Ovary (tissue), 9 donors: ENCODE data around the gene LANCL2. TPM values are rescaled to one million over a fixed set of nuclear protein-coding genes. Genes with fewer than 3 reads are reported as not detected.

Experiments
- DNase-seq, 5 donors: peaks; one replicate each; pipeline ENCODE4 v3.0.0-alpha.2; 2019 to 2020
- H3K27ac ChIP-seq, 2 donors: fragments of 200-600 bp; one replicate each; pipeline versions ENCODE4 v1.5.1 to v1.8.0; 2019 to 2022
- H3K27me3 ChIP-seq: fragments of 200-600 bp; one replicate; pipeline ENCODE4 v1.8.0; 2022
- H3K36me3 ChIP-seq: fragments of 200-600 bp; sonication (generic); one replicate; pipeline ENCODE4 v1.5.1; 2019
- H3K4me1 ChIP-seq: one replicate; pipeline ENCODE4 v1.8.1; 2013; ENCODE audit warnings: mild to moderate bottlenecking, moderate library complexity; ENCODE audit not compliant: insufficient read depth
- H3K4me3 ChIP-seq: fragments of 200-600 bp; sonication (generic); one replicate; pipeline ENCODE4 v1.5.1; 2017
- H3K9me3 ChIP-seq, 2 donors: fragments of 200-600 bp in 1 of 2; sonication (generic) in 1 of 2; one replicate each; pipeline versions ENCODE4 v1.5.1 to v1.8.1; 2013 to 2019; ENCODE audit warnings: mild to moderate bottlenecking in 1 of 2, moderate library complexity in 1 of 2
- CTCF ChIP-seq, 3 donors: fragments of 450-650 bp in 2 of 3; fragments of 200-600 bp in 1 of 3; IDR thresholded peaks; one replicate each; pipeline versions ENCODE4 v1.5.1 to v1.8.0; 2016 to 2022; ENCODE audit warnings: antibody characterized with exemption in 3 of 3, mild to moderate bottlenecking in 1 of 3
- EP300 ChIP-seq: sonication (generic); formaldehyde crosslinking; IDR thresholded peaks from one replicate; pipeline ENCODE4 v1.6.1; 2017; ENCODE audit warnings: antibody characterized with exemption
- POLR2A ChIP-seq: fragments of 450-650 bp; IDR thresholded peaks from one replicate; pipeline ENCODE4 v1.6.1; 2017; ENCODE audit warnings: antibody characterized with exemption, mild to moderate bottlenecking, moderate library complexity
- WGBS, 3 donors: extraction: QIAGEN DNeasy Blood & Tissue Kit in 1 of 3; methylation state at CpG; one replicate each; pipeline versions ENCODE4 v1.1.5 to v1.1.7; 2013 to 2017; 5-methylcytosine and 5-hydroxymethylcytosine counted together
- intact Hi-C, 4 donors: fragments of 100-400 bp; cut with DNase I; formaldehyde crosslinking; loops; one replicate each; pipeline versions ENCODE4 v1.11.0 to v1.15.1; 2022 to 2023
- polyA plus RNA-seq, 2 donors: library from polyadenylated mRNA; stranded (reverse); fragments of 200-250 nt in 1 of 2; fragments of 350-450 nt in 1 of 2; fragmentation: Illumina TruSeq in 1 of 2; extraction: RNeasy Lipid Tissue Mini Kit (QIAGEN cat#74804) in 1 of 2; gene quantifications; one replicate each; pipeline ENCODE4 v1.2.3, GENCODE V29; 2013 to 2014
- total RNA-seq, 7 donors: library from RNA; depleted of rRNA in 2 of 7; stranded (reverse); fragments of >200 nt in 2 of 7; fragmentation: NEBNext Ultra II Directional in 3 of 7; extraction: Animal tissue kit (Norgen Biotek cat#: 25700) in 3 of 7; gene quantifications; one replicate each; pipeline versions ENCODE4 v1.1.0 to v1.2.4, GENCODE V29; 2016 to 2023
- donor health status: DM: no; HTN: no; CAD: no; lungs with moderate emphysema.
- donor health status: DM: no; HTN: no; CAD: no.
- donor health status: Bipolar disorder and iron deficiency.
- donor health status: DM: yes; HTN: yes; CAD: no.
- donor health status: DM: no; HTN: no; CAD: no.
- donor health status: DM: yes; HTN: yes; CAD: no.

Gene LANCL2
- total and polyA plus RNA-seq, 9 donors, result 7.5 to 20.4 (median 16.8) TPM

GRCh38 chr7:55379285-55379684 lies 14.1 kb downstream of the LANCL2 start:
- no peak for TF ChIP-seq EP300
- TF ChIP-seq CTCF (IDR thresholded peaks at IDR 0.05), result no peak
- no peak for TF ChIP-seq POLR2A
- no peak for DNase-seq
- Histone ChIP-seq H3K36me3 (no peaks in the 10 kb centered on the region), H3K4me1 (no peaks in the 10 kb centered on the region), H3K9me3 (no peaks in the 10 kb centered on the region), H3K4me3 (no peak overlapping the region), H3K27me3 (no peaks in the 10 kb centered on the region), H3K27ac (no peak overlapping the region)
- 90 to 92% (median 91%) methylated on average over 3 of the region's 3 CpGs for WGBS, 3 donors
- intact Hi-C loops, result no loop called here

GRCh38 chr7:55381189-55381588 lies 16.1 kb downstream of the LANCL2 start:
- Histone ChIP-seq H3K4me3 (no peak overlapping the region), H3K36me3 (no peaks in the 10 kb centered on the region), H3K27me3 (no peaks in the 10 kb centered on the region), H3K27ac (no peak overlapping the region), H3K9me3 (no peaks in the 10 kb centered on the region), H3K4me1 (no peaks in the 10 kb centered on the region)
- no peak for TF ChIP-seq CTCF (IDR thresholded peaks at IDR 0.05)
- TF ChIP-seq EP300, result no peak
- no peak for TF ChIP-seq POLR2A
- intact Hi-C loops, result no loop called here
- DNase-seq, result no peak
- 83 to 93% (median 89%) methylated on average over 6 of the region's 6 CpGs for WGBS, 3 donors

DNA sequence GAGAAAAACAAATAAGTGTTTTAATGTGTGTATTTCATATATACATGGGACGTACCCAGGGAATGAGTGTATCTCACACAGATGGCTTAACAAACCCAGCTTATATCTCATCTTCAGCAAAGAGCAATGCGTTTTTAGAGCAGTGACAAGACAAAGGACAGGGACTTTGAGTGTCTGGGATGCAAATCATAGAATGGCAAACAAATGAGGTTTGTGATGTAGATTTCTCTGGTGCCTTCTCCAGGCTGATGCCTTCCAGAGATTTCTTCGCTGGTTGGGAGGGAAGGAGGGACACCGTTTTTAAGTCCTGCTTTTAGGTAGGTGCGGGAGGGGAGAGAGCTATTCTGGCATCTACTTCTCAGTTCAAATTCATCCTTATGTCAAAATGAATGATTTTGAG lies 16.6 kb downstream of the LANCL2 start:
- Histone ChIP-seq H3K27me3 (no peaks in the 10 kb centered on the region), H3K9me3 (no peaks in the 10 kb centered on the region), H3K4me1 (no peaks in the 10 kb centered on the region), H3K36me3 (no peaks in the 10 kb centered on the region), H3K27ac (no peak overlapping the region), H3K4me3 (no peak overlapping the region)
- TF ChIP-seq POLR2A (no peak), EP300 (no peak), CTCF (IDR thresholded peaks at IDR 0.05) (no peak)
- DNase-seq, result no peak
- WGBS, 3 donors, result 90 to 95% (median 91%) methylated on average over 5 of the region's 5 CpGs
- intact Hi-C loops, result no loop called here

DNA sequence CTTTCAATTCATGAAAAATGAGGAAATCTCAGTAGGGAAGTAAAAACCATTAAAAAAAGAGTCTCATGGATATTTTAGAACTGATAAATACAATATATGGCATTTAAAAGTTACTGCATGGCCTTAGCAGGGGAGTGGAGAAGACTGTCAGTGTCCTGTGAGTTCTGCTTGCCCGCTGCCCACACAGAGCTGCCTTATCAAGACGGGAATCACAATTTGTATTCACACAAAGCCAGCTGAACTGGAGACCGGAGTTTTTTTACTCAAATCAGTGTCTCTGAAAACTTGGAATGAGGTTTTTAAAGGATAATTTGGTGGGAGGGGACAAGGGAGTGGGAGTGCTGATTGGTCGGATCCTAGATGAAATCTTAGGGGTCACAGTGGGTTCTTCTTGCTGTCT lies 17.1 kb downstream of the LANCL2 start:
- Histone ChIP-seq H3K4me3 (no peak overlapping the region), H3K9me3 (no peaks in the 10 kb centered on the region), H3K4me1 (no peaks in the 10 kb centered on the region), H3K27ac (no peak overlapping the region), H3K36me3 (no peaks in the 10 kb centered on the region), H3K27me3 (no peaks in the 10 kb centered on the region)
- WGBS, 3 donors, result 90 to 94% (median 93%) methylated on average over 4 of the region's 4 CpGs
- TF ChIP-seq EP300 (no peak), POLR2A (no peak), CTCF (IDR thresholded peaks at IDR 0.05) (no peak)
- intact Hi-C loops, result no loop called here
- no peak for DNase-seq

DNA sequence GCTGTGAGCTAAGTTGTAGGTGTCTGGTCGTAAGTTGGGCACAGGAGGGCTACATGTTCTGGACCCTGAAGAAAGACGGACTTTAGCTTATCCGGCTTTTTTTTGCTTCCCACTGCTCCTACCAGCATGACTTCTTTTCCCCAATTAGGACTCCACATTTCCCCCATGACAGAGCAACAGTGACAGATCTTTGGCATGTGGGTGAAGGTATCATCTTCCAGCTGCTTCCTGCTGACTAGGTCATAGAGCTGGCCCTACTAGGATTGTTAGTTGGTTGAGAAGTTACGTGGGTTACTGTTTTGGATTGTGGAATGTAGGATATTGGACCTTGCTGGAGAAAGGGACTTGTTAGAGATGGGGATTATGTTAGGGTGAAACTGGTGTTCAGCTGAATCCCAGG lies 21.4 kb downstream of the LANCL2 start:
- intact Hi-C loops, result no loop called here
- Histone ChIP-seq H3K27me3 (no peaks in the 10 kb centered on the region), H3K27ac (no peak overlapping the region), H3K4me3 (no peak overlapping the region), H3K4me1 (no peaks in the 10 kb centered on the region), H3K9me3 (no peaks in the 10 kb centered on the region), H3K36me3 (no peaks in the 10 kb centered on the region)
- DNase-seq, result no peak
- TF ChIP-seq EP300 (no peak), POLR2A (no peak), CTCF (IDR thresholded peaks at IDR 0.05) (no peak)
- 94 to 99% (median 95%) methylated on average over 4 of the region's 4 CpGs for WGBS, 3 donors
